Peyer's patch (tissue), 4 donors: ENCODE data around the gene FAM163A.

ENCODE experiments used
- POLR2A ChIP-seq, 2 donors: fragments of 450-650 bp; IDR thresholded peaks; one replicate each; pipeline ENCODE4 v1.5.1; 2017; ENCODE audit warnings: antibody characterized with exemption in 2 of 2, mild to moderate bottlenecking in 2 of 2, moderate library complexity in 2 of 2
- TF ChIP-seq, protein P1 (sequence below), 6 experiments: fragments of 450-650 bp in 4 of 6; fragments of 200-600 bp in 2 of 6; sonication (generic) in 1 of 6; IDR thresholded peaks; one replicate each; pipeline ENCODE4 v1.5.1; 2017 to 2019; ENCODE audit warnings: antibody characterized with exemption in 6 of 6, mild to moderate bottlenecking in 3 of 6, moderate library complexity in 1 of 6

DNA sequence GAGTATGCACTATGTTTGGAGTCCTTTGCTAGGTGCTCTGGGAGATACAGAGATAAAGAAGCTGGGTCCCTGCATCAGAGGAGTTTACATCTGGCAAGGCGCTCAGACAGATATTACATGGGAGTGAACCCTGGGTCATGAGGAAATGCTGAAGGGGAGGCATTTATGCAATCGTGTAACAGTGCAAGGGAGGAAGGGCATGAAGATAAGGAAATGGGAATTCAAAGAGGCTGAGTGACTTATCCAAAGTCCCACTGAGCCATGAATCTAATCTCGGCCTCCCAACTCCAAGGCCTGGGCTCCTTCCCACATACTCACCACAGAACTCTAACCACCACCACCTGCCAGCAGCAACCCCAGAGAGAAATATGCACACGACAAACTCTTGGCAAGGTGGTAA lies 51.6 kb downstream of the FAM163A start:
- TF ChIP-seq, protein P1, sequence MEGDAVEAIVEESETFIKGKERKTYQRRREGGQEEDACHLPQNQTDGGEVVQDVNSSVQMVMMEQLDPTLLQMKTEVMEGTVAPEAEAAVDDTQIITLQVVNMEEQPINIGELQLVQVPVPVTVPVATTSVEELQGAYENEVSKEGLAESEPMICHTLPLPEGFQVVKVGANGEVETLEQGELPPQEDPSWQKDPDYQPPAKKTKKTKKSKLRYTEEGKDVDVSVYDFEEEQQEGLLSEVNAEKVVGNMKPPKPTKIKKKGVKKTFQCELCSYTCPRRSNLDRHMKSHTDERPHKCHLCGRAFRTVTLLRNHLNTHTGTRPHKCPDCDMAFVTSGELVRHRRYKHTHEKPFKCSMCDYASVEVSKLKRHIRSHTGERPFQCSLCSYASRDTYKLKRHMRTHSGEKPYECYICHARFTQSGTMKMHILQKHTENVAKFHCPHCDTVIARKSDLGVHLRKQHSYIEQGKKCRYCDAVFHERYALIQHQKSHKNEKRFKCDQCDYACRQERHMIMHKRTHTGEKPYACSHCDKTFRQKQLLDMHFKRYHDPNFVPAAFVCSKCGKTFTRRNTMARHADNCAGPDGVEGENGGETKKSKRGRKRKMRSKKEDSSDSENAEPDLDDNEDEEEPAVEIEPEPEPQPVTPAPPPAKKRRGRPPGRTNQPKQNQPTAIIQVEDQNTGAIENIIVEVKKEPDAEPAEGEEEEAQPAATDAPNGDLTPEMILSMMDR (IDR thresholded peaks at IDR 0.05): no peak
- TF ChIP-seq POLR2A (IDR thresholded peaks at IDR 0.05): no peak
